ENCODE results near the gene ISCU.

DNA sequence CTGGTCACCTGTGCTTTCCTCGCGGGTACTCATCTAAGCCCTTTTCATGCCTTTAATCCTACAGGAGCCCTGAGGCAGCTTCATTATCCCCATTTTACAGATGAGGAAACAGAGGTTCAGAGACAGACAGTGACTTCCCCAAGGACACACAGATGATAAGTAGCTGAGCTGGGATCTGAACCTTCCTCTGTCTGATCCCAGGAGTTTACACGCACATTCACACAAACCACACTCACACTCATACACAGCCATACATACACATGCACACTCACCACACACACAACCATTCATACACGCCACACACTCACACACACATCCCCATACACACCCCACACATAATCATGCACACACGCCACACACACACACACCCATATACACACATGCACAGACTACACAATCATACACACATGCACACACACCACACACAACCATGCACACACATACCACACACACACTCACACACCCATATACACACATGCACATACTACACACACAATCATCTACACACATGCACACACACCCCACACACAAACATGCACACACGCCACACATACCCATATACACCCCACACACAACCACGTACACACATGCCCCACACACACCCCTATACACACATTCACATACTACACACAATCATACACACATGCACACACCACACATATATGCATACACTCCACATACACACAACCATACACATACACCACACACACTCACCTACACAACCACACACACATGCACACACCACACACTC, 32.7 kb downstream of the ISCU start:
- TF ChIP-seq, protein P1, sequence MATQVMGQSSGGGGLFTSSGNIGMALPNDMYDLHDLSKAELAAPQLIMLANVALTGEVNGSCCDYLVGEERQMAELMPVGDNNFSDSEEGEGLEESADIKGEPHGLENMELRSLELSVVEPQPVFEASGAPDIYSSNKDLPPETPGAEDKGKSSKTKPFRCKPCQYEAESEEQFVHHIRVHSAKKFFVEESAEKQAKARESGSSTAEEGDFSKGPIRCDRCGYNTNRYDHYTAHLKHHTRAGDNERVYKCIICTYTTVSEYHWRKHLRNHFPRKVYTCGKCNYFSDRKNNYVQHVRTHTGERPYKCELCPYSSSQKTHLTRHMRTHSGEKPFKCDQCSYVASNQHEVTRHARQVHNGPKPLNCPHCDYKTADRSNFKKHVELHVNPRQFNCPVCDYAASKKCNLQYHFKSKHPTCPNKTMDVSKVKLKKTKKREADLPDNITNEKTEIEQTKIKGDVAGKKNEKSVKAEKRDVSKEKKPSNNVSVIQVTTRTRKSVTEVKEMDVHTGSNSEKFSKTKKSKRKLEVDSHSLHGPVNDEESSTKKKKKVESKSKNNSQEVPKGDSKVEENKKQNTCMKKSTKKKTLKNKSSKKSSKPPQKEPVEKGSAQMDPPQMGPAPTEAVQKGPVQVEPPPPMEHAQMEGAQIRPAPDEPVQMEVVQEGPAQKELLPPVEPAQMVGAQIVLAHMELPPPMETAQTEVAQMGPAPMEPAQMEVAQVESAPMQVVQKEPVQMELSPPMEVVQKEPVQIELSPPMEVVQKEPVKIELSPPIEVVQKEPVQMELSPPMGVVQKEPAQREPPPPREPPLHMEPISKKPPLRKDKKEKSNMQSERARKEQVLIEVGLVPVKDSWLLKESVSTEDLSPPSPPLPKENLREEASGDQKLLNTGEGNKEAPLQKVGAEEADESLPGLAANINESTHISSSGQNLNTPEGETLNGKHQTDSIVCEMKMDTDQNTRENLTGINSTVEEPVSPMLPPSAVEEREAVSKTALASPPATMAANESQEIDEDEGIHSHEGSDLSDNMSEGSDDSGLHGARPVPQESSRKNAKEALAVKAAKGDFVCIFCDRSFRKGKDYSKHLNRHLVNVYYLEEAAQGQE (IDR thresholded peaks at IDR 0.05; ENCODE audit: insufficient read depth in 1 of 2, low read depth in 2 of 2, low read length in 2 of 2): no peak
- no peak for TF ChIP-seq POLR2AphosphoS5 (IDR thresholded peaks at IDR 0.05; ENCODE audit: low read depth, low read length)
- TF ChIP-seq SIN3A (IDR thresholded peaks at IDR 0.05; ENCODE audit: borderline replicate concordance, insufficient read depth, low read length): no peak
- no peak for TF ChIP-seq TAF1 (IDR thresholded peaks at IDR 0.05; ENCODE audit: borderline replicate concordance, insufficient read depth, low read length)
